Measurements from ENCODE around the gene CGB3. TPM values are rescaled to one million over a fixed set of nuclear protein-coding genes. Genes with fewer than 3 reads are reported as not detected.

The CGB3 gene
- total and polyA plus RNA-seq, 7 experiments from 2014 or later = not detected

GRCh38 chr19:49064768-49065611 is 40.9 kb upstream of the CGB3 start, which contains the start of gene NTF4:
NTF4 (minus strand) TSS chr19:49064818; CDS start chr19:49061997, 2,821 bp downstream.
- H3K27me3 ChIP-seq (ENCODE audit: control insufficient read depth in 2 of 2, insufficient read depth in 2 of 2, low read length in 2 of 2) = peaks cover 0 to 3% of the 10 kb centered on the region in 2 donors
- ChIA-PET CTCF (no interaction called here), POLR2A (no interaction called here)
- H3K9me3 ChIP-seq (ENCODE audit: control insufficient read depth in 2 of 3, low read length in 3 of 3) = no peaks in the 10 kb centered on the region
- no peaks in the 10 kb centered on the region for H3K36me3 ChIP-seq (ENCODE audit: control insufficient read depth in 2 of 3, insufficient read depth in 3 of 3, low read length in 3 of 3)
- H3K4me1 ChIP-seq (ENCODE audit: control insufficient read depth in 2 of 2, insufficient read depth in 2 of 2, low read length in 2 of 2) = no peaks in the 10 kb centered on the region
- Mint-ChIP-seq H3K4me3 (peak within 1 kb of the TSS in 5 of 10 donors; percentile 4 to 58 (median 29)), H3K9me3 (peaks cover 0 to 4% (median 0%) of the 10 kb centered on the region in 11 donors), H3K27ac (no peak within 1 kb of the TSS), H3K36me3 (no peaks in the 10 kb centered on the region), H3K27me3 (peaks cover 40 to 74% (median 46%) of the 10 kb centered on the region in 5 donors), H3K4me1 (peaks cover 0 to 4% (median 0%) of the 10 kb centered on the region in 7 donors)
- ATAC-seq = no peak
- intact Hi-C loops (cut with micrococcal nuclease) = no loop called here
- no peak within 1 kb of the TSS for H3K4me3 ChIP-seq (ENCODE audit: low read length)
- no peak for DNase-seq
- H3K27ac ChIP-seq (ENCODE audit: low read depth, low read length) = no peak within 1 kb of the TSS

- Histone ChIP-seq H3K9me3 (ENCODE audit: control insufficient read depth in 2 of 3, low read length in 3 of 3) (no peaks in the 10 kb centered on the region), H3K27ac (ENCODE audit: low read depth, low read length) (no peak overlapping the region), H3K36me3 (ENCODE audit: control insufficient read depth in 2 of 3, insufficient read depth in 3 of 3, low read length in 3 of 3) (no peaks in the 10 kb centered on the region), H3K4me3 (ENCODE audit: low read length) (no peak overlapping the region), H3K4me1 (ENCODE audit: control insufficient read depth in 2 of 2, insufficient read depth in 2 of 2, low read length in 2 of 2) (no peaks in the 10 kb centered on the region), H3K27me3 (ENCODE audit: control insufficient read depth in 2 of 2, insufficient read depth in 2 of 2, low read length in 2 of 2) (peaks cover 0 to 3% of the 10 kb centered on the region in 2 donors)
- intact Hi-C loops (cut with micrococcal nuclease) = no loop called here
- Mint-ChIP-seq H3K27me3 (peaks cover 37 to 75% (median 45%) of the 10 kb centered on the region in 5 donors), H3K4me1 (peaks cover 0 to 4% (median 0%) of the 10 kb centered on the region in 7 donors), H3K36me3 (no peaks in the 10 kb centered on the region), H3K9me3 (peaks cover 0 to 2% (median 0%) of the 10 kb centered on the region in 11 donors), H3K4me3 (peak overlapping the region in 4 of 10 donors; percentile 4 to 58 (median 25)), H3K27ac (no peak overlapping the region)
- DNase-seq (no peak), ATAC-seq (no peak)
- ChIA-PET CTCF (no interaction called here), POLR2A (no interaction called here)
Measured at GRCh38 chr19:49064029-49064629, 40.0 kb upstream of the CGB3 start.

DNA sequence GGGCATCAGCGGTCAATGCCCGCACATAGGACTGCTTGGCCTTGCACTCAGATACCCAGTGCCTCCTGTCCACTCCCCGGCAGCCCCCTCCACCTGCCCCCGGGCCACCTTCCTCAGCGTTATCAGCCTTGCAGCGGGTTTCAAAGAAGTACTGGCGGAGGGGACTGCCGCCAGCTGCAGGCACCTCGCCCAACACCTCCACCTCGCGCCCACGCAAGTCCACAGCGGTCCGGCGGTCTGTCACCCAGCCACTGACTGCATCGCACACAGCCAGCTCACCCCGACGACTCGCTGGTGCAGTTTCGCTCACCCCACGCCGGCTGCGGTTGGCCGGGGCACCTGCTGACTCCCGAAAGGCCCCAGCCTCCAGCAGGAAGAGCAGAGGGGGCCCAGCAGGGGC is 37.3 kb upstream of the CGB3 start:
- ChIA-PET POLR2A (no interaction called here), CTCF (no interaction called here)
- Mint-ChIP-seq H3K36me3 (no peaks in the 10 kb centered on the region), H3K9me3 (no peaks in the 10 kb centered on the region), H3K4me1 (peaks cover 15 to 20% (median 17%) of the 10 kb centered on the region in 7 donors), H3K27ac (no peak overlapping the region), H3K4me3 (no peak overlapping the region), H3K27me3 (peaks cover 34 to 80% (median 42%) of the 10 kb centered on the region in 5 donors)
- peaks cover 0 to 10% of the 10 kb centered on the region in 2 donors for H3K27me3 ChIP-seq (ENCODE audit: control insufficient read depth in 2 of 2, insufficient read depth in 2 of 2, low read length in 2 of 2)
- H3K4me3 ChIP-seq (ENCODE audit: low read length) = no peak overlapping the region
- DNase-seq = no peak
- no peak overlapping the region for H3K27ac ChIP-seq (ENCODE audit: low read depth, low read length)
- intact Hi-C loops (cut with micrococcal nuclease) = no loop called here
- H3K36me3 ChIP-seq (ENCODE audit: control insufficient read depth in 2 of 3, insufficient read depth in 3 of 3, low read length in 3 of 3) = no peaks in the 10 kb centered on the region
- peaks cover 11 to 12% of the 10 kb centered on the region in 2 donors for H3K4me1 ChIP-seq (ENCODE audit: control insufficient read depth in 2 of 2, insufficient read depth in 2 of 2, low read length in 2 of 2)
- H3K9me3 ChIP-seq (ENCODE audit: control insufficient read depth in 2 of 3, low read length in 3 of 3) = no peaks in the 10 kb centered on the region
- no peak for ATAC-seq

DNA sequence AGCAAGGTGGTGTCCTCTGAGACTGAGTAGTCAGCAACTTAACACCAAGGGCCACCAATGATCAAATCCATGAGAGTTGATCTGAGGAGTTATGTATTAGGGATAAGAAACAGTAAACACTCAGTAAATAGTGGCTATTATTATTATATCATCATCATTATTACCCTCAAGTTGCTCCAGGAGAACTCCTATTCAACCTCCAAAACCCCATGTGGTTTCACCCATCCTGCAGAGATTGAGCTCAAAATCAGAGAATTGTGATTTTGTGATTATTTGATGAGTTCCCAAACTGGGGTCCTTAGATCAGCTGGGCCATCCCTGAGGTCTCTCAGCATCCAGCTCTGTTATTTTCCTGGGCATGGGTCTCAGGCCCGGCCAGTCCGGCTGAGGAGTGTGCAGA is 36.9 kb upstream of the CGB3 start:
- POLR2A ChIA-PET = no interaction called here
- intact Hi-C loops (cut with micrococcal nuclease) = no loop called here
- Histone ChIP-seq H3K36me3 (ENCODE audit: control insufficient read depth in 2 of 3, insufficient read depth in 3 of 3, low read length in 3 of 3) (no peaks in the 10 kb centered on the region), H3K4me3 (ENCODE audit: low read length) (no peak overlapping the region), H3K27me3 (ENCODE audit: control insufficient read depth in 2 of 2, insufficient read depth in 2 of 2, low read length in 2 of 2) (peaks cover 0 to 10% of the 10 kb centered on the region in 2 donors), H3K4me1 (ENCODE audit: control insufficient read depth in 2 of 2, insufficient read depth in 2 of 2, low read length in 2 of 2) (peaks cover 11 to 14% of the 10 kb centered on the region in 2 donors), H3K27ac (ENCODE audit: low read depth, low read length) (no peak overlapping the region), H3K9me3 (ENCODE audit: control insufficient read depth in 2 of 3, low read length in 3 of 3) (no peaks in the 10 kb centered on the region)
- Mint-ChIP-seq H3K4me3 (peak overlapping the region in 2 of 10 donors; percentile 10 to 19), H3K36me3 (no peaks in the 10 kb centered on the region), H3K27me3 (peaks cover 31 to 80% (median 38%) of the 10 kb centered on the region in 5 donors), H3K4me1 (peaks cover 16 to 20% (median 17%) of the 10 kb centered on the region in 7 donors), H3K27ac (no peak overlapping the region), H3K9me3 (no peaks in the 10 kb centered on the region)
- ATAC-seq = no peak
- CTCF ChIA-PET = no interaction called here
- no peak for DNase-seq

- ChIA-PET POLR2A (no interaction called here), CTCF (no interaction called here)
- H3K4me3 ChIP-seq (ENCODE audit: low read length) = no peak overlapping the region
- DNase-seq = no peak
- Mint-ChIP-seq H3K27me3 (peaks cover 23 to 75% (median 30%) of the 10 kb centered on the region in 5 donors), H3K27ac (no peak overlapping the region), H3K36me3 (no peaks in the 10 kb centered on the region), H3K9me3 (no peaks in the 10 kb centered on the region), H3K4me1 (peaks cover 16 to 19% (median 17%) of the 10 kb centered on the region in 7 donors), H3K4me3 (peak overlapping the region in 5 of 10 donors; percentile 3 to 99 (median 57))
- H3K36me3 ChIP-seq (ENCODE audit: control insufficient read depth in 2 of 3, insufficient read depth in 3 of 3, low read length in 3 of 3) = no peaks in the 10 kb centered on the region
- no peak for ATAC-seq
- H3K9me3 ChIP-seq (ENCODE audit: control insufficient read depth in 2 of 3, low read length in 3 of 3) = no peaks in the 10 kb centered on the region
- no peak overlapping the region for H3K27ac ChIP-seq (ENCODE audit: low read depth, low read length)
- peaks cover 0 to 10% of the 10 kb centered on the region in 2 donors for H3K27me3 ChIP-seq (ENCODE audit: control insufficient read depth in 2 of 2, insufficient read depth in 2 of 2, low read length in 2 of 2)
- peaks cover 11 to 14% of the 10 kb centered on the region in 2 donors for H3K4me1 ChIP-seq (ENCODE audit: control insufficient read depth in 2 of 2, insufficient read depth in 2 of 2, low read length in 2 of 2)
- intact Hi-C loops (cut with micrococcal nuclease) = loop anchor here in 1 of 2 donors (10.0 kb wide), 1 partner anchor 64 kb away; the partner anchor contains the start of genes GYS1 and RUVBL2
Measured at GRCh38 chr19:49059053-49059452, 34.9 kb upstream of the CGB3 start.

DNA sequence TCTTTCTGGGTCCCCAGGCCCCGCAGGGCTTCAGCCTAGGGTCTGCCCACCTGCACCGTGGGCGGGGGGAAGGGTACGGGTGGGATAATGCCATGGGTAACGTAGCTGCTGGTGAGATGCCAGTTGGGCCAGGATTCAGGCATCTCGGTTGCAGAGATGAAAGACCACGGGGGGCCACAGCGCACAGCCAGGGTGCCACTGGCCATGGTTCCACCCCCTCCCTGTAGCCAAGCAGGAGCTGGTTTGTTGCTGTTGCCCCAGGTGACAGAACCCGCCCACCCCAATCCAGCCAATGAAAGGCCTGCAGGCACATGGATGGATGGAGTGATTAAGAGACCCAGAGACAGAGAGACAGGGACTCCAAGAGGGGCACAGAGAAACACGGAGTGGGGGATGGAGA is 34.4 kb upstream of the CGB3 start:
- H3K4me3 ChIP-seq (ENCODE audit: low read length) = no peak overlapping the region
- intact Hi-C loops (cut with micrococcal nuclease) = loop anchor here in 1 of 2 donors (10.0 kb wide), 1 partner anchor 64 kb away; the partner anchor contains the start of genes GYS1 and RUVBL2
- H3K27ac Mint-ChIP-seq = no peak overlapping the region
- peak overlapping the region in 6 of 10 donors; percentile 35 to 99 (median 84) for H3K4me3 Mint-ChIP-seq
- peaks cover 0 to 1% (median 0%) of the 10 kb centered on the region in 11 donors for H3K9me3 Mint-ChIP-seq
- H3K4me1 ChIP-seq (ENCODE audit: control insufficient read depth in 2 of 2, insufficient read depth in 2 of 2, low read length in 2 of 2) = peaks cover 11 to 14% of the 10 kb centered on the region in 2 donors
- H3K9me3 ChIP-seq (ENCODE audit: control insufficient read depth in 2 of 3, low read length in 3 of 3) = no peaks in the 10 kb centered on the region
- peaks cover 0 to 10% of the 10 kb centered on the region in 2 donors for H3K27me3 ChIP-seq (ENCODE audit: control insufficient read depth in 2 of 2, insufficient read depth in 2 of 2, low read length in 2 of 2)
- H3K36me3 ChIP-seq (ENCODE audit: control insufficient read depth in 2 of 3, insufficient read depth in 3 of 3, low read length in 3 of 3) = no peaks in the 10 kb centered on the region
- POLR2A ChIA-PET = no interaction called here
- peaks cover 22 to 72% (median 30%) of the 10 kb centered on the region in 5 donors for H3K27me3 Mint-ChIP-seq
- no peak for DNase-seq
- peaks cover 16 to 19% (median 17%) of the 10 kb centered on the region in 7 donors for H3K4me1 Mint-ChIP-seq
- no peaks in the 10 kb centered on the region for H3K36me3 Mint-ChIP-seq
- H3K27ac ChIP-seq (ENCODE audit: low read depth, low read length) = no peak overlapping the region
- ATAC-seq = no peak
- CTCF ChIA-PET = no interaction called here
